Measurements from ENCODE around the gene HSP90B1.

- no peak for TF ChIP-seq PKNOX1 (IDR thresholded peaks at IDR 0.05)
- TF ChIP-seq FOXM1 (IDR thresholded peaks at IDR 0.05; ENCODE audit: borderline replicate concordance): no peak
- no peak for TF ChIP-seq ELF4 (IDR thresholded peaks at IDR 0.05)
- TF ChIP-seq FOXK2 (IDR thresholded peaks at IDR 0.05): no peak
Measured at GRCh38 chr12:103924761-103925641, 5.2 kb upstream of the HSP90B1 start.

Data from HEK293T (cell line).